Natural killer cell (primary cell): ENCODE data around the gene NEUROD2. TPM values are rescaled to one million over a fixed set of nuclear protein-coding genes. Genes with fewer than 3 reads are reported as not detected.

ENCODE experiments used
- ATAC-seq, 3 donors: fragments of 150-1000 bp in 2 of 3; fragments of 200-7000 bp in 1 of 3; cut with Tn5 transposase; 1 replicate in 1 of 3; 2 replicates in 2 of 3; pipeline ENCODE4 v1.10.0; 2021; ENCODE audit warnings: mild to moderate bottlenecking in 2 of 3, moderate library complexity in 2 of 3
- DNase-seq, 2 donors: peaks; one replicate each; pipeline versions ENCODE4 v3.0.0 to v3.0.0-alpha.2; 2013 to 2021; ENCODE audit warnings: mixed read lengths in 1 of 2
- H3K27ac ChIP-seq: one replicate; pipeline ENCODE4 v1.5.1; 2013; ENCODE audit warnings: mild to moderate bottlenecking, low read length
- H3K27me3 ChIP-seq: one replicate; pipeline ENCODE4 v1.6.1; 2013; ENCODE audit warnings: low read length; ENCODE audit not compliant: control insufficient read depth, insufficient read depth
- H3K36me3 ChIP-seq: one replicate; pipeline ENCODE4 v1.6.1; 2013; ENCODE audit warnings: low read length; ENCODE audit not compliant: control insufficient read depth, insufficient read depth
- H3K4me1 ChIP-seq: one replicate; pipeline ENCODE4 v1.6.1; 2013; ENCODE audit warnings: low read length; ENCODE audit not compliant: control insufficient read depth, insufficient read depth
- H3K4me3 ChIP-seq: one replicate; pipeline ENCODE4 v1.5.1; 2013; ENCODE audit warnings: low read length
- H3K9me3 ChIP-seq: one replicate; pipeline ENCODE4 v1.6.1; 2013; ENCODE audit warnings: low read length; ENCODE audit not compliant: control insufficient read depth, insufficient read depth
- H3K27ac Mint-ChIP-seq, 2 donors: one replicate each; pipeline ENCODE4 v1.8.0; 2022; ENCODE audit warnings: mild to moderate bottlenecking in 2 of 2, mixed read lengths in 2 of 2, moderate library complexity in 1 of 2
- H3K27me3 Mint-ChIP-seq, 2 donors: one replicate each; pipeline ENCODE4 v1.8.0; 2022; ENCODE audit warnings: low read depth in 2 of 2, mixed read lengths in 2 of 2
- H3K36me3 Mint-ChIP-seq: one replicate; pipeline ENCODE4 v1.8.0; 2022; ENCODE audit warnings: mixed read lengths
- H3K4me1 Mint-ChIP-seq, 2 donors: one replicate each; pipeline ENCODE4 v1.8.0; 2022; ENCODE audit warnings: mixed read lengths in 2 of 2
- H3K4me3 Mint-ChIP-seq: one replicate; pipeline ENCODE4 v1.8.0; 2022; ENCODE audit warnings: mild to moderate bottlenecking, moderate library complexity, mixed read lengths
- H3K9me3 Mint-ChIP-seq, 2 donors: one replicate each; pipeline ENCODE4 v1.8.0; 2022; ENCODE audit warnings: mixed read lengths in 2 of 2
- CTCF ChIP-seq: fragments of 200-600 bp; IDR thresholded peaks from one replicate; pipeline ENCODE4 v1.8.0; 2022; ENCODE audit warnings: antibody characterized with exemption
- WGBS: methylation state at CpG from one replicate; pipeline ENCODE4 v1.1.7; 2013; ENCODE audit warnings: missing lambda C conversion rate; ENCODE audit not compliant: insufficient coverage; 5-methylcytosine and 5-hydroxymethylcytosine counted together
- intact Hi-C: fragments of 100-400 bp; cut with micrococcal nuclease; formaldehyde crosslinking; loops from one replicate; pipeline ENCODE4 v1.14.2; 2022
- total RNA-seq, 4 donors: library from RNA; stranded (reverse); fragments of 120-200 nt in 1 of 4; gene quantifications; one replicate each; pipeline versions ENCODE4 v1.2.3 to v1.2.4, GENCODE V29; 2013 to 2022

The NEUROD2 gene
- total RNA-seq, 3 donors from 2014 or later (not counting 1 experiment from before 2014, with no cell fraction given) = not detected

- ATAC-seq (no peak), DNase-seq (no peak)
- Mint-ChIP-seq H3K4me1 (peaks cover 83 to 90% of the 10 kb centered on the region in 2 donors), H3K27ac (peak overlapping the region; percentile 54 to 57), H3K4me3 (peak overlapping the region; percentile 52), H3K27me3 (no peaks in the 10 kb centered on the region), H3K36me3 (no peaks in the 10 kb centered on the region), H3K9me3 (no peaks in the 10 kb centered on the region)
- Histone ChIP-seq H3K4me3 (no peak overlapping the region), H3K36me3 (no peaks in the 10 kb centered on the region), H3K27me3 (no peaks in the 10 kb centered on the region), H3K4me1 (peaks cover 86% of the 10 kb centered on the region), H3K9me3 (no peaks in the 10 kb centered on the region), H3K27ac (no peak overlapping the region)
- intact Hi-C loops = no loop called here
- 23% methylated on average over 3 of the region's 4 CpGs for WGBS
- TF ChIP-seq CTCF = no peak
Observed at GRCh38 chr17:39640591-39641031, 32.9 kb upstream of the NEUROD2 start.

DNA sequence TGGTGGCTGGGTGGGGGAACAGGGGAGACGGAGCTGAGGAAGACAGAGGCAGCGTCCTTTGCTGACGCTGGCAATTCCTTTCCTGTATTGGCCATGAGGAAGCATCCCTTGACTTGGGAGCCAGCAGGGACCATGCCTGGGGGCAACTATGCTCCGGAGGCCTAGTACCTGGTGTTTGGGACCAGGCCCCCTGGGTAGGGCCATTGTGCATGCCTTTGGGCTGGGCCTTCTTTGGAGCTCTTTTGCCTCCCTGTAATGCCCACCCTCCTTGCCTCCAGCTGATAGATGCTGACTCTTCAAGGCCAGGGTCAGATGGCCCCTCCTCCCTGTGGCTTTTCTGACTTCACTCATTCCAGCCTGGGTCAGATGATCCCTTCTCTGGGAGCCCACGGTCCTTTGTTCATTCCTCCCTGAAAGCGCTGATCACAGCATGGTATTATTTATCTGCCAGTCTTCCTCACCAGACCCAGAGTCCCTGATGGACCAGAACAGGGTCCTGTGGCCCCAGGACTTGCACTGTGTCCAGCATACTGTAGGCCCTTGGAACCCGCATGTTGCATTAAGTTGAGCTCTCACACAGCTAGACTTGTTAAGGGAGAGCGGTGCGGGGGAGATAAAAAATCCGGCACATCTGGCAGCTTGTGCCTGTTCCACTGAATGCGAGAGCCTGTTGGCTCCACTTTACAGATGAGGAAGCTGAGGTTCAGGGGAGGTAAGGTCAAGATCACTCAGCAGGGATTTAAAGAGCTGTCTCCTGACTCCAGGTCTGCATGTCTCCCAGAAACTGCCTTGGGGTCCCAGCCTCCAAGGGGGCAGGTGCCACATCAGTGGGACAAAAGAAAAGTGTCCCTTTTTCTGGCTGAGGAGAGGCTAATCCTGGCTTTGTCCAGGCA lies 32.1 kb upstream of the NEUROD2 start:
- Histone ChIP-seq H3K4me1 (peaks cover 83% of the 10 kb centered on the region), H3K27ac (no peak overlapping the region), H3K4me3 (no peak overlapping the region), H3K36me3 (no peaks in the 10 kb centered on the region), H3K27me3 (no peaks in the 10 kb centered on the region), H3K9me3 (no peaks in the 10 kb centered on the region)
- Mint-ChIP-seq H3K36me3 (no peaks in the 10 kb centered on the region), H3K4me1 (peaks cover 75 to 82% of the 10 kb centered on the region in 2 donors), H3K27ac (peak overlapping the region; percentile 74 to 86), H3K4me3 (peak overlapping the region; percentile 55), H3K27me3 (no peaks in the 10 kb centered on the region), H3K9me3 (no peaks in the 10 kb centered on the region)
- ATAC-seq (no peak), DNase-seq (no peak)
- intact Hi-C loops = loop anchor here (5.0 kb wide), 2 partner anchors 37 to 112 kb away; no protein-coding TSS in a partner anchor
- no peak for TF ChIP-seq CTCF
- 92% methylated on average over 11 of the region's 11 CpGs for WGBS

DNA sequence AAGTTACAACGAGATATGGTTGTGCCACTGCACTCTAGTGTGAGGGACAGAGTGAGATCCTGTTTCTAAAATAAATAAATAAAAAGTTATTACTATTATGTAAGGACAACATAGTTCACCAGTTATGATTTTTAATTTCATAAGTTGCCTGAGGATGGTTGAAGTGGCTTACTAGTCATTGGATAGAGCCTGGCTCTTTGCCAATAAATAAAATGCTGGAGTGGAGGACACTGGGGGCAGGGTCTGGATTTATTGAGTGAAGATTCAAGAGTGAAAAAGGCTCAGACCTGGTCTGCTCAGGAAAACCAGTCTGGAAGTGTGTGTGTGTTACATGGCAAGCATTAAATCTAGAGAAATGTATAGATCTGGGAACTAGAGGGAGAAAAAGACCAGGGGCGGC lies 31.3 kb upstream of the NEUROD2 start:
- Histone ChIP-seq H3K4me1 (peaks cover 79% of the 10 kb centered on the region), H3K9me3 (no peaks in the 10 kb centered on the region), H3K27ac (no peak overlapping the region), H3K36me3 (no peaks in the 10 kb centered on the region), H3K4me3 (no peak overlapping the region), H3K27me3 (no peaks in the 10 kb centered on the region)
- H3K27ac Mint-ChIP-seq = peak overlapping the region; percentile 74 to 86
- no peak for TF ChIP-seq CTCF
- peaks cover 67 to 80% of the 10 kb centered on the region in 2 donors for H3K4me1 Mint-ChIP-seq
- no peaks in the 10 kb centered on the region for H3K27me3 Mint-ChIP-seq
- peak overlapping the region; percentile 51 for H3K4me3 Mint-ChIP-seq
- no peaks in the 10 kb centered on the region for H3K9me3 Mint-ChIP-seq
- intact Hi-C loops = loop anchor here (5.0 kb wide), 2 partner anchors 38 to 113 kb away; no protein-coding TSS in a partner anchor
- H3K36me3 Mint-ChIP-seq = no peaks in the 10 kb centered on the region
- DNase-seq (no peak), ATAC-seq (no peak)
- 98% methylated on average over 2 of the region's 2 CpGs for WGBS
